IPS-NIHi11 (cell line): Measurements from ENCODE around the gene SCAMP5.

ENCODE experiments used
- DNase-seq: peaks from one replicate; pipeline ENCODE4 v3.0.0; 2012; ENCODE audit warnings: mixed read lengths, low spot score

The SCAMP5 gene

DNA sequence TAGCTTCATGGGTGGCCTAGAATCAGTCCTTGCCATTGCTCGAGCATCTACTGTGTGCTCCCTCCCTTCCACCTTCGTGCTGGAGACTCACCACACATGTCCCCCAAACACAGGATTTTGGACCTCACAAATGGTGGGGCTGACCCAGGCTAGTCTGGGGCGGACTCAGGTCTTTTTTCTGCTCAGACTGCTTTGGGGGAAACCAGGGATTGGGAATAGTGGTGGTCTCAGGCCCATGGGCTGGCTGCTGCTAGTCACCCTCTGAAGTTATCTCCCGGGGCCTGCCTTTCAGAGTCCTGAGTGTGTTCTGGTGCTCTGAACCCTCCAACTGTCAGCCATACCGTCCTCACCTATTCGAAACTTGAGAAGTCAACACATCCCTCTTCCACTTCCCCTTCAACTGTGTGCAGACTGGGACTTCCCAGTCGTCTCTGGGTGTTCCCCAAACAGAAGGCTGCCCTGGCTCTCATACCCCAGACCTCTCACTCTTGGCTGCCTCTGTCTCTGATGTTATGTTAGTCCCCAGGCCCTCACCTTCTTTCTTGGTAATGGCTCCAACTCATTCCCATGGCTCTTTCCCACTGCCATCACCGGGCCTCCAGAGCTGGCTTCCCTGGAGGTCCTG, 74.0 kb downstream of the SCAMP5 start:
- DNase-seq = no peak

DNA sequence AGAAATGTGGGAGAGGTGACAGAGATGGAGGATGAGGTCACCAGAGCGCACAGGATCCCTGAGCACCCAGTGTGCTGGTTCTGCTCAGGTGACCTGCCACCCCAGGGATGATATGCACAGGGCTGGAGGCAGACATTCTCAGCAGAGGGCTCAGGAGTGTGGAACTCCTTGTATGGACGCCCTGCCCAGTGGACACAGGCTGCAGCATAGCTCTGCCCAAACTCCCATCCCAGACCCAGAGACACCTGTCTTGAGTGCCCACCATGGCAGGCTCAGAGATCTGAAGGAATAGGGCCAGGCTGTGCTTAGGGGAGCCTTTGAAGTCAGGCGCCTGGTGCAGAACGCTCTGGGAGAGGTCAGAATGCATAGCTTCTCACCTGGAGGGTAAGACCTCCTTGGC, 75.3 kb downstream of the SCAMP5 start:
- DNase-seq = no peak
